Loucy (cell line): ENCODE data around the gene WASF3.

Experiments
- CTCF ChIP-seq: fragments of 200-600 bp; sonication (generic); conservative IDR thresholded peaks from 2 replicates; pipeline ENCODE4 v1.5.1; 2014; ENCODE audit warnings: mild to moderate bottlenecking, antibody characterized with exemption, low read length
- EZH2phosphoT487 ChIP-seq: fragments of 200-600 bp; IDR thresholded peaks from 2 replicates; pipeline ENCODE4 v1.6.1; 2018; ENCODE audit warnings: antibody characterized with exemption, mild to moderate bottlenecking, moderate library complexity, borderline replicate concordance

- TF ChIP-seq CTCF, result no peak
- TF ChIP-seq EZH2phosphoT487, result no peak
Measured at GRCh38 chr13:26544707-26545106, 12.8 kb upstream of the WASF3 start.
